HS-27A (cell line): ENCODE measurements around the gene ARHGEF12.
"Not testable (repeated sequence)": the region's sequence is repeated elsewhere in the genome, so short reads cannot be mapped to it uniquely, and the experiment has no call there.

ENCODE experiments used
- DNase-seq: peaks from one replicate; pipeline ENCODE4 v3.0.0-alpha.2; 2012; ENCODE audit warnings: low read depth, missing footprints

Gene ARHGEF12

DNA sequence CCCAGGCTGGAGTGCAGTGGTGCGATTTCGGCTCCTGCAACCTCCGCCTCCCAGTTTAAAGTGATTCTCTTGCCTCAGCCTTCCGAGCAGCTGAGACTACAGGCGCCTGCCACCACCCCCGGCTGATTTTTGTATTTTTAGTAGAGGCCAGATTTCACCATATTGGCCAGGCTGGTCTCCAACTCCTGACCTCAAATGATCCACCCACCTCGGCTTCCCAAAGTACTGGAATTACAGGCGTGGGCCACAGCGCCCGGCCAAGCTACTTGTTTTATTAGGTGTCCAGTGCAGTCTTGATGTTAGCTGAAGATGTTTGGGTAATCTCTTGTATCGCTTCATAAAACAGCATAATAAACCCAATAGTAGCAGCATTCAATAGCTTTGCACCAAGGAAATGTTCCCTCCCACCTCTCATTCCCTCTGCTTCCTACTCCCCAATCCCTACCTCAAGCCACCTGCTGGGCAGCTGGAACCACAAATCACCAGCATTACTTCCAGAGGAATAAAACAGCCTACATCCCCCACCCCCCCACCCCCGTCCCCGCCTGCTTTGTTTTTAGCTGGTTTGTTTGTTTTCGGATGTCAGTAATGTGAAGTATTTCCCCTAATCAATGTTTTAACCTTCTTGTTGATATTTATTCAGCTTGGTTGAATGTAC is 164.3 kb downstream of the ARHGEF12 start:
- no peak for DNase-seq

GRCh38 chr11:120501440-120501839 is 165.2 kb downstream of the ARHGEF12 start:
- no peak for DNase-seq

- DNase-seq, result no peak
Observed at GRCh38 chr11:120501976-120502755, 166.0 kb downstream of the ARHGEF12 start.

GRCh38 chr11:120503529-120503928 is 167.3 kb downstream of the ARHGEF12 start:
- not testable (repeated sequence) for DNase-seq

- DNase-seq, result no peak
Observed at GRCh38 chr11:120505801-120506425, 169.7 kb downstream of the ARHGEF12 start.

DNA sequence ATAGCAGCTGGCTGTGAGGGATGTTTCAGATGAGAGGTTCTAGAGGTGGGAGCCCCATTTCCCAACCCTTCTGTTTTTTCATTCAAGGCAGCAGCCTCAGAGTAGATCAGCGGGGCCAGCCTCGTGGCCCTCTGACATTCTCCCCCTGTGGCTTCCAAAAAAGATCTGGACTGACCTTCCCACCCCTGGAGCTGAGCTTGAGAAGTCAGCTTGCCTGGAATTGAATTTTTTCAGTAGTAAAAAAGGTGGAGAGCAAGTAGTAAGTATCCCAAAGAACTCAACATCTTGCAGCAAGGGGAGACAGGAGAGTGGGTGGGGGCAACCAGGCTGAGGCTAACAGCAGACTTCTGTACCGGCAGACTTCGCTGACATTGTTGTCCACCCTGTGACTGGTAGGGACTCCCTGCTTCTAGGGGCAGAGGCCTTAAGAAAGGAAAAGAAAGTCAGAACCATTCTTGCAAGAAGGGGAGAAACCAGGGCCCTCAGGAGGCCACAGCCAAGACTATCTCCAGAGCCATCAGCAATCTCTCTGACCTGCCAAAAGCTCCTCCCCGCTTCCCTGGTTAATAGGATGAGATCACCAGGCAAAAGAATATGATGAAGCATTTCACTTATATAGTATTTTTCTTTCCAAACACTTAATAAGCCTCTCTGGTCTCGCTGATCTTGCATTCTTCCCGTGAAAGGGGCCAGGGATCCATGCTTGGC is 173.3 kb downstream of the ARHGEF12 start:
- DNase-seq, result no peak

DNA sequence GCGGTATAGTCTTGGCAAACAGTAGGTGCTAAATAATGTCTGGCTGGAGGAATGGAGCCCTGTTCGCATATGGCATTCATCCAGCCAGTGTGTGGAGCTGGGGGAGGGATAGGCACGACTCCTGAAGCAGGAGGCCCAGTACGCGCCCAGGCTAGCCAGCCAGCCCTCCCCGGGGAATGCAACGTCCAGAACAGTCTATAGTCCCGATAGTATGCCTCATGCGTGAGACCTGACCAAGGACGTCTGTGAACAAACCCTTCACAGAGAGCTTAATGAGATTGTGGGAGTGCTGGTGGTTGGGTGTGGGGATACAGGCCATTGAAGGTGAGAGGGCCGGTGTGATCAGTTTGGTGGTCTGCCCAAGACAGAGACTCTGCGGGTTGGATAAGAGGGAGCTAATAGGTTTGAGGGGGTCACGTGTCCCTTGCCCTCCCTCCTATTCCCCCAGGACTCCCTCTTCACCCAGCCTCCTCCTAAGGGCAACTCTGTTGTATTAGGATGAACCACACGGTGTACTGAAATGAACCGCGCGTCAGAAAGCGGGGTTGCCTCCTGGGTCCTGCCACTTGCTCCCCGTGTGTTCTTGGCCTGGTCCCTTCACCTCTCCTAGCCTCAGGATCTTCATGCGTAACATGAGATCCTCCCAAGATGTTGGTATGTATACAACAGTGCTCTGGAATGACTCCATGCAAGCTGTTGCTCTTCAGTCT is 174.3 kb downstream of the ARHGEF12 start:
- no peak for DNase-seq

DNA sequence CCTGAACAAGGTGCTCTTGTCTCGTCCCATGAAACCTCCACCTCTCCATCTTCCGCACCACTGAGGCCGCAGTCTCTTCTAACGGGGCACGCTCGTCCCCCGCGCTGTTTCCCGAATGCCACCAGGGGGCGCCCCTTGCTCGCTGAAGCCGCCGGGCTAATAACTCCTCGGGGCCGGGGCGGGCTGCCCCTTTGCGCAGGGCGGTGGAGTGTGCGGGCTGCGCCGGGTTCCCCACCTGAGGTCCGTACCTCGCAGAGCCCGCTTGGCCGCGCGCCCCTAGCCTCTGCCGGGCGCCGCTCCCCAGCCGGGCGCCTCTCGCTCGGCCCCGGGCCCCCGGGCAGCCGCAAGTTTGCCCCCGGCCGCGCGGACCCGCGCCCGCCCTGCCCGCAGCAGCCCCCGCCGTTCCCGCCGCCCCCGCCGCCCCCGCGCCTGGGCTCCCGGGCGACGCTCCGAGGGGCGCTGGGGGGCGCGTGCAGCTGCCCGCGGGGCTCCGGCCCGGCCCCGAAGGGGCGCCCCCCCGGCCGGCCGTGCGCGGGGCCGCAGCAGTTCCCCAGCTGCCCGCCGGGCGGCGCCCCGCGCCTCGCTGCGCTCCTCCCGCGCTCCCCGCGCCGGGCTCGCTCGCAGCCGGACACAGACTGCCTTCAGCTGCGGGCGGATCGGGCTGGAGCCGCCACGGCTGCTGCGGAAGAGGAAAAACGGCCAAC is 175.1 kb downstream of the ARHGEF12 start, which contains the start of gene GRIK4:
GRIK4 (plus strand) TSS at position 633 of the 704 bp plus-strand sequence. CDS start 148,571 bp downstream, outside the sequence.
- peak; percentile 11 for DNase-seq

GRCh38 chr11:120511820-120512738 is 175.9 kb downstream of the ARHGEF12 start:
- DNase-seq, result no peak

GRCh38 chr11:120512739-120513435 is 176.7 kb downstream of the ARHGEF12 start:
- DNase-seq, result no peak

GRCh38 chr11:120513436-120514315 is 177.5 kb downstream of the ARHGEF12 start:
- DNase-seq, result no peak

- DNase-seq, result no peak
Observed at GRCh38 chr11:120514541-120515121, 178.4 kb downstream of the ARHGEF12 start.

DNA sequence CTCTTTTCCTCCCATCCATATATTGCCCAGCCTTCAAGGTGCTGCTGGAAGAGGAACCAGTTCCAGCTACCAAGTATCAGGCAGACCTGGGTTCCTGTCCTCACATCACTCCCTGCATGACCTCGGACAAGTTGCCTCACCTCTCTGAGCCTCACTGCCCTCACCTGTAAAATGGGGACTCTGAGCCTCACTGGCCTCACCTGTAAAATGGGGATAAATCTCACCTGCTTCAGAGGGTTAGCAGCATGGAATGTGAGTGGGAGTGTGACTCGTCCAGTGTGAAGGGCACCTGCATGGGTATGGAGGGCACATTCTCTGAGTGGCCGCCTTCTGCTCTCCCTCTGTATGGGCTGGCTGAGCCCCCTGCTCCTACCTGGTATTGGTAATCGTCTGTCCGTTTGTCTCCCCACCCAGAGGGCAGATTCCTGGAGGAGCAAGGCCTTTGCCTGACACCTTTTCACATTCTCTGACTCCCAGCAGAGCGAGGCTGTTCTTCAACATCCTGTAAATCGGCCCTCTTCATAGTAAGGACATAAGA is 179.0 kb downstream of the ARHGEF12 start:
- DNase-seq, result no peak

- DNase-seq, result no peak
Observed at GRCh38 chr11:120516461-120517389, 180.5 kb downstream of the ARHGEF12 start.

GRCh38 chr11:120517390-120517761 is 181.2 kb downstream of the ARHGEF12 start:
- no peak for DNase-seq

GRCh38 chr11:120517801-120518291 is 181.6 kb downstream of the ARHGEF12 start:
- DNase-seq, result no peak
